AG04449 (cell line): Measurements from ENCODE around the gene JAGN1.
"Not testable (repeated sequence)": the region's sequence is repeated elsewhere in the genome, so short reads cannot be mapped to it uniquely, and the experiment has no call there.

Source experiments
- CTCF ChIA-PET: fragments of 350-600 bp; formaldehyde crosslinking; extraction: SDS; loops from one replicate; lab custom pipeline; 2021; ENCODE audit warnings: antibody characterized with exemption; lab: Yijun Ruan, JAX
- POLR2A ChIA-PET: fragments of 400-600, 350-600 bp; formaldehyde crosslinking; extraction: SDS; loops from one replicate; lab custom pipeline; 2020; ENCODE audit warnings: antibody characterized with exemption, inconsistent platforms; lab: Yijun Ruan, JAX
- DNase-seq: peaks from one replicate; pipeline ENCODE4 v3.0.0-alpha.2; 2010; ENCODE audit warnings: low read depth, low spot score
- H3K4me3 ChIP-seq: 2 replicates; pipeline ENCODE4 v1.5.1; 2011; ENCODE audit warnings: low read depth, mild to moderate bottlenecking, control low read depth, low read length
- CTCF ChIP-seq: IDR thresholded peaks from one replicate; pipeline ENCODE4 v1.5.1; 2011; ENCODE audit warnings: mild to moderate bottlenecking, moderate library complexity, low read length, control low read depth, inconsistent platforms; ENCODE audit not compliant: insufficient read depth; ENCODE audit errors: missing control alignments

The JAGN1 gene

GRCh38 chr3:9866639-9867038 lies 23.8 kb upstream of the JAGN1 start:
- POLR2A ChIA-PET = interaction anchor here (1.1 kb wide), 1 partner anchor 381 kb away, joined by 3 read pairs; no protein-coding TSS in a partner anchor
- CTCF ChIA-PET = no interaction called here
- no peak for TF ChIP-seq CTCF

GRCh38 chr3:9867106-9867505 lies 23.3 kb upstream of the JAGN1 start:
- no peak for DNase-seq
- TF ChIP-seq CTCF = no peak
- ChIA-PET POLR2A (interaction anchor here (1.1 kb wide), 1 partner anchor 381 kb away, joined by 3 read pairs; no protein-coding TSS in a partner anchor), CTCF (no interaction called here)
- no peak overlapping the region for H3K4me3 ChIP-seq

More at GRCh38 chr3:9866639-9867038, 23.8 kb upstream of the JAGN1 start:
- H3K4me3 ChIP-seq = no peak overlapping the region
- DNase-seq = no peak

GRCh38 chr3:9869955-9870354 lies 20.5 kb upstream of the JAGN1 start:
- DNase-seq = no peak
- POLR2A ChIA-PET = no interaction called here

GRCh38 chr3:9870978-9871377 lies 19.4 kb upstream of the JAGN1 start:
- no peak for TF ChIP-seq CTCF
- peak; percentile 29 for DNase-seq
- POLR2A ChIA-PET = interaction anchor here (0.7 kb wide), 1 partner anchor 473 kb away, joined by 3 read pairs; the partner anchor contains the start of gene SETD5
- CTCF ChIA-PET = no interaction called here
- no peak overlapping the region for H3K4me3 ChIP-seq

More at GRCh38 chr3:9869955-9870354, 20.5 kb upstream of the JAGN1 start:
- CTCF ChIA-PET = interaction anchor here (0.6 kb wide), 1 partner anchor 9 kb away, joined by 3 read pairs; no protein-coding TSS in a partner anchor
- H3K4me3 ChIP-seq = no peak overlapping the region
- TF ChIP-seq CTCF = no peak

GRCh38 chr3:9872067-9872466 lies 18.3 kb upstream of the JAGN1 start:
- H3K4me3 ChIP-seq, CTCF ChIA-PET, DNase-seq, POLR2A ChIA-PET: not testable (repeated sequence)

- CTCF ChIA-PET = interaction anchor here (2.8 kb wide), 1 partner anchor 9 kb away, joined by 14 read pairs; no protein-coding TSS in a partner anchor
- no peak for DNase-seq
- no peak overlapping the region for H3K4me3 ChIP-seq
- TF ChIP-seq CTCF = no peak
- POLR2A ChIA-PET = no interaction called here
Measured at GRCh38 chr3:9875448-9875847, 15.0 kb upstream of the JAGN1 start.

DNA sequence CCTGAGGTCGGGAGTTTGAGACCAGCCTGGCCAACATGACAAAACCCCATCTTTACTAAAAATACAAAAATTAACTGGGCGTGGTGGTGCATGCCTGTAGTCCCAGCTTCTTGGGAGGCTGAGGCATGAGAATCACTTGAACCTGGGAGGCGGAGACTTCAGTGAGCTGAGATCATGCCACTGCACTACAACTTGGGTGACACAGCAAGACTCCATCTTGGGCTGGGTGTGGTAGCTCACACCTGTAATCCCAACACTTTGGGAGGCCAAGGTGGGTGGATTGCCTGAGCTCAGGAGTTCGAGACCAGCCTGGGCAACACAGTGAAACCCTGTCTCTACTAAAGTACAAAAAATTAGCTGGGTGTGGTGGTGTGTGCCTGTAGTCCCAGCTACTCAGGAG lies 14.2 kb upstream of the JAGN1 start:
- CTCF ChIA-PET = interaction anchor here (2.8 kb wide), 1 partner anchor 8 kb away, joined by 14 read pairs; no protein-coding TSS in a partner anchor

More for the DNA sequence above, 14.2 kb upstream of the JAGN1 start:
- H3K4me3 ChIP-seq, DNase-seq, POLR2A ChIA-PET: not testable (repeated sequence)
